ENCODE measurements around the gene CCP110.

Gene CCP110

DNA sequence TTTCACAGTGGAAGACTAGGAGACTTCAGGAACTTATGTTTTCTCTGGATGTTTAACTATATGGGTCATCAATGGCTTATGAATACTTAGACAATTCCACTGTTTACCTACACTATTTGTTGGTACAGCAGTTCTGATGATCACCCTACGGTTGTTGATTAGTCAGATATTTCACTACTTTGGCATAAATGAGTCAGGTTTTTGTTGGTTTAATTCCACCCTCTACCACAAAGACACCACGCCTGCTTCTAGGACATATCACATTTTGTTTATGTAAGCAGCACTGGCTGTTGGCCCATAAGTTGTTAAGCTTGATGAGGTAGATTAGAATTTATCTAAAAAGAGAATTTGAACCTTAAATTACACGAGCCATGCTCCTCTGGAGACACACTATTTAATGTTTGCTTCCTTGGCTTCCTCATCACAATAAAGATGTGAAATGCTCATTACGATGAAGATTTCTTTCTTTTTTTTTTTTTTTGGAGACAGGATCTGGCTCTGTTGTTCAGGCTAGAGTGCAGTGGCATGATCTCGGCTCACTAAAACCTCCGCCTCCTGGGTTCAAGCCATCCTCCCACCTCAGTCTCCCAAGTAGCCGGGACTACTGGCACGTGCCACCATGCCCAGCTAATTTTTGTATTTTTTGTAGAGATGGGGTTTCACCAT is 6.2 kb upstream of the CCP110 start:
- Histone ChIP-seq H3K9me3 (ENCODE audit: insufficient read depth, low read length) (no peaks in the 10 kb centered on the region), H3K27ac (ENCODE audit: low read length) (no peak overlapping the region), H3K4me3 (ENCODE audit: low read length) (no peak overlapping the region), H3K4me1 (ENCODE audit: low read length) (peaks cover 12% of the 10 kb centered on the region), H3K9ac (ENCODE audit: low read length) (no peak overlapping the region), H4K20me1 (ENCODE audit: insufficient read depth, low read length) (no peaks in the 10 kb centered on the region), H3K27me3 (ENCODE audit: low read depth, low read length) (no peaks in the 10 kb centered on the region), H2AFZ (ENCODE audit: low read depth, low read length) (no peak overlapping the region), H3K36me3 (replicated peaks; ENCODE audit: low read depth, low read length) (peaks cover 34% of the 10 kb centered on the region), H3K4me2 (ENCODE audit: low read length) (no peak overlapping the region), H3K79me2 (ENCODE audit: low read length) (peaks cover 38% of the 10 kb centered on the region)
- TF ChIP-seq, protein P1, sequence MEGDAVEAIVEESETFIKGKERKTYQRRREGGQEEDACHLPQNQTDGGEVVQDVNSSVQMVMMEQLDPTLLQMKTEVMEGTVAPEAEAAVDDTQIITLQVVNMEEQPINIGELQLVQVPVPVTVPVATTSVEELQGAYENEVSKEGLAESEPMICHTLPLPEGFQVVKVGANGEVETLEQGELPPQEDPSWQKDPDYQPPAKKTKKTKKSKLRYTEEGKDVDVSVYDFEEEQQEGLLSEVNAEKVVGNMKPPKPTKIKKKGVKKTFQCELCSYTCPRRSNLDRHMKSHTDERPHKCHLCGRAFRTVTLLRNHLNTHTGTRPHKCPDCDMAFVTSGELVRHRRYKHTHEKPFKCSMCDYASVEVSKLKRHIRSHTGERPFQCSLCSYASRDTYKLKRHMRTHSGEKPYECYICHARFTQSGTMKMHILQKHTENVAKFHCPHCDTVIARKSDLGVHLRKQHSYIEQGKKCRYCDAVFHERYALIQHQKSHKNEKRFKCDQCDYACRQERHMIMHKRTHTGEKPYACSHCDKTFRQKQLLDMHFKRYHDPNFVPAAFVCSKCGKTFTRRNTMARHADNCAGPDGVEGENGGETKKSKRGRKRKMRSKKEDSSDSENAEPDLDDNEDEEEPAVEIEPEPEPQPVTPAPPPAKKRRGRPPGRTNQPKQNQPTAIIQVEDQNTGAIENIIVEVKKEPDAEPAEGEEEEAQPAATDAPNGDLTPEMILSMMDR (IDR thresholded peaks at IDR 0.05; ENCODE audit: low read depth, low read length): no peak
- TF ChIP-seq EZH2phosphoT487 (IDR thresholded peaks at IDR 0.05; ENCODE audit: low read depth): no peak

DNA sequence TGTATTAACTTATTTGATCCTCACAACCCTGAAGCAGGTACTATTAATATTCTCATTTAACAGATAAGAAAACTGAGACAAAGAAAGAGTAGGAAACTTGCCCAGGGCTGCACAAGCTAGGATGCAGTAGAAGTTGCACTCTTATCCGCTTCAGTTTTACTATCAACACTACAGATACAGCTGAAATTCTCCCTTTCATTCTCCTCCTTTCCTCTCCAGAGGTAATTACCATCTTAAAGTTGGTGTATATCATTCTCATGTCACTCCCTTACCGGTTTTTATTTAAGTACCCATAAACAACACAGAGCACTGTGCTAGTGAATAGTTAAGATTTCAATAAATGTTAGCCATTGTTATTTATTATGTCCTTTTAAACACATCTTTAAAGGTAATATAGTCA is 5.4 kb upstream of the CCP110 start:
- TF ChIP-seq, protein P1 (IDR thresholded peaks at IDR 0.05; ENCODE audit: low read depth, low read length): no peak
- no peak for TF ChIP-seq EZH2phosphoT487 (IDR thresholded peaks at IDR 0.05; ENCODE audit: low read depth)
- H3K27ac ChIP-seq (ENCODE audit: low read length): no peak overlapping the region
- H2AFZ ChIP-seq (ENCODE audit: low read depth, low read length): no peak overlapping the region
- H3K4me1 ChIP-seq (ENCODE audit: low read length): peaks cover 20% of the 10 kb centered on the region
- H3K4me3 ChIP-seq (ENCODE audit: low read length): no peak overlapping the region
- peaks cover 38% of the 10 kb centered on the region for H3K79me2 ChIP-seq (ENCODE audit: low read length)
- no peak overlapping the region for H3K9ac ChIP-seq (ENCODE audit: low read length)
- H3K27me3 ChIP-seq (ENCODE audit: low read depth, low read length): no peaks in the 10 kb centered on the region
- peaks cover 28% of the 10 kb centered on the region for H3K36me3 ChIP-seq (replicated peaks; ENCODE audit: low read depth, low read length)
- H3K9me3 ChIP-seq (ENCODE audit: insufficient read depth, low read length): no peaks in the 10 kb centered on the region
- no peak overlapping the region for H3K4me2 ChIP-seq (ENCODE audit: low read length)
- no peaks in the 10 kb centered on the region for H4K20me1 ChIP-seq (ENCODE audit: insufficient read depth, low read length)

DNA sequence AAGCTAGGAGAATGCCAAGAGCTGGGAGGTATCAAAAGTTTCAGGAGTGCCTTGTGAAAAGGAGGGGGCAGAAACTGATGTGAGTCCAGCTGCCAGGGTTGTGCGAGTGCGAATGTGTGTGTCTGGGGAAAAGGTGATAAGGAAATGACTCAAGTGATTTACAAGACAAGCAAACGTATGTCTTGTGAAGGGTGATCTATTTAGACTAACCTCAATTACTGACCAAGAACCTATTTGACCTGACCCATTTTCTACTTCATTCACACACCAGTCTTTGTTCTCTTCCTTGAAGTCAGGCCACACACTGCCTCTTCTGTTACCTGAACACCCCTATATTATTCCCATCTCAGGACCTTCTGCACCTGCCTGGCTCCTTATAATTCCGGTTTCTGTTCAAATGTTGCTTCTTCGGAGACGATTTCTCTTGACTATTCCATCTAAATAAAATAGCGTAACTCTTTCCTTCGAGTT is 2.8 kb upstream of the CCP110 start:
- Histone ChIP-seq H3K36me3 (replicated peaks; ENCODE audit: low read depth, low read length) (peaks cover 16% of the 10 kb centered on the region), H3K9ac (ENCODE audit: low read length) (peak overlapping the region; percentile 80), H3K4me1 (ENCODE audit: low read length) (peaks cover 29% of the 10 kb centered on the region), H3K27me3 (ENCODE audit: low read depth, low read length) (no peaks in the 10 kb centered on the region), H3K79me2 (ENCODE audit: low read length) (peaks cover 55% of the 10 kb centered on the region), H2AFZ (ENCODE audit: low read depth, low read length) (peak overlapping the region; percentile 39), H3K9me3 (ENCODE audit: insufficient read depth, low read length) (no peaks in the 10 kb centered on the region), H3K4me2 (ENCODE audit: low read length) (peak overlapping the region; percentile 91), H3K4me3 (ENCODE audit: low read length) (peak overlapping the region; percentile 90), H3K27ac (ENCODE audit: low read length) (peak overlapping the region; percentile 54), H4K20me1 (ENCODE audit: insufficient read depth, low read length) (no peaks in the 10 kb centered on the region)
- TF ChIP-seq, protein P1 (IDR thresholded peaks at IDR 0.05; ENCODE audit: low read depth, low read length): no peak
- no peak for TF ChIP-seq EZH2phosphoT487 (IDR thresholded peaks at IDR 0.05; ENCODE audit: low read depth)

DNA sequence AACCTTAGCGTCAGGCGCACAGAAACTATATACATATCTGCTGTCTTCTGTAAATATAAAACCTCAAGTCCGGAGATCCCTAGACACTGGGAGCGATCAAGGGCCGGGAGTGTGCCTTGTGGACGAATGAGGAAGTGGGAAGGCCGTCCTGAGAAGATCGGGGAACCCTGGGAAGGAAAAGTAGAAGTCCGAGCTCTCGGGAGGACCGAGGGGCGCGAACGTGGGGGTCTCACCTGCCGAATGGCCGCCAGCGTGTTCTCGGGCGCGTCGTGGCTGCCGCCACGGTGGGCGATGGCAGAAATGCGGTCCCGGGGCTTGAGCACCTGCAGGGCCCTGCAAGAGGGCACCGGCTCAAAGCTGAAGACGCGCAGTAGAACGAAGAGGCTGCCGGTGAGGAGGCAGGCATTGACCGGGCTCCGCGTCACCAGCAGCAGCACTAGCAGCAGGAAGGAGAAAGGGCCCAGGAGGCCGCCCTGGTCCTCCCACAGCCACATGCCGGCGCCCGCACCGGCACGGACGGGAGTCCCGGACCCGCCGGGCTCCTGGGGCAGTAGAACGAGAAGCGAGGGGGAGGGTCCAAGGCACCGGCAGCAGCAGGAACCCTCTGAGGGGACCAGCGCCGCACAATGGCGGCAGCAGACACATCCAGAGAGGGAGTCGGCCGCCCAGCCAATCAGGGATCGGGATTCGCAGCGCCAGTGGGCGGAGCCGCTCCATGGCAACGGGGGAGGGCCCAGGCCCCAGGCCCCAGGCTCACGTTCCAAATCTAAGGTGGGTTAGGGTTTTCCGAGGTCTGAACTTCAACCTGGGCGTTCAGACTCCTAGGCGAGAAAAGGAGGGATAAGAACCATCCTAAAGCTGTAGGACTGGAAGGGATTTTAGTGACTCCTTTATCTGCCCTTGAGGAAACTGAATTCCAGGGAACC is 2.0 kb upstream of the CCP110 start, which contains the start of gene GDE1:
GDE1 (minus strand) TSS at position 628 of the 926 bp plus-strand sequence; CDS start at position 494, 134 bp downstream.
- Histone ChIP-seq H3K4me3 (ENCODE audit: low read length) (peak within 1 kb of the TSS; percentile 90), H3K79me2 (ENCODE audit: low read length) (peaks cover 62% of the 10 kb centered on the region), H3K9ac (ENCODE audit: low read length) (peak within 1 kb of the TSS; percentile 80), H2AFZ (ENCODE audit: low read depth, low read length) (peak within 1 kb of the TSS; percentile 82), H3K4me1 (ENCODE audit: low read length) (peaks cover 31% of the 10 kb centered on the region), H3K27ac (ENCODE audit: low read length) (peak within 1 kb of the TSS; percentile 74), H3K9me3 (ENCODE audit: insufficient read depth, low read length) (no peaks in the 10 kb centered on the region), H3K27me3 (ENCODE audit: low read depth, low read length) (no peaks in the 10 kb centered on the region), H4K20me1 (ENCODE audit: insufficient read depth, low read length) (no peaks in the 10 kb centered on the region), H3K4me2 (ENCODE audit: low read length) (peak within 1 kb of the TSS; percentile 91), H3K36me3 (replicated peaks; ENCODE audit: low read depth, low read length) (peaks cover 8% of the 10 kb centered on the region)
- no peak for TF ChIP-seq EZH2phosphoT487 (IDR thresholded peaks at IDR 0.05; ENCODE audit: low read depth)
- TF ChIP-seq, protein P1 (IDR thresholded peaks at IDR 0.05; ENCODE audit: low read depth, low read length): peak; percentile 42
